Upper lobe of right lung (tissue), 1 donor: Measurements from ENCODE around the gene VPS41. TPM values are rescaled to one million over a fixed set of nuclear protein-coding genes. Genes with fewer than 3 reads are reported as not detected.

Experiments
- ATAC-seq: fragments of 200-7000 bp; cut with Tn5 transposase; one replicate; pipeline ENCODE4 v1.9.1; 2020; ENCODE audit warnings: mild to moderate bottlenecking, moderate library complexity
- DNase-seq: peaks from one replicate; pipeline ENCODE4 v3.0.0-alpha.2; 2020
- H3K27ac ChIP-seq: fragments of 200-600 bp; one replicate; pipeline ENCODE4 v1.8.0; 2022
- H3K27me3 ChIP-seq: fragments of 200-600 bp; one replicate; pipeline ENCODE4 v1.8.0; 2022; ENCODE audit warnings: mild to moderate bottlenecking
- H3K36me3 ChIP-seq: fragments of 200-600 bp; one replicate; pipeline ENCODE4 v1.8.0; 2022
- H3K4me1 ChIP-seq: fragments of 200-600 bp; one replicate; pipeline ENCODE4 v1.8.0; 2022
- H3K4me3 ChIP-seq: fragments of 200-600 bp; one replicate; pipeline ENCODE4 v1.8.0; 2022; ENCODE audit warnings: mild to moderate bottlenecking
- H3K9me3 ChIP-seq: fragments of 200-600 bp; one replicate; pipeline ENCODE4 v1.8.0; 2022
- CTCF ChIP-seq: fragments of 200-600 bp; IDR thresholded peaks from one replicate; pipeline ENCODE4 v1.8.0; 2022; ENCODE audit warnings: antibody characterized with exemption
- intact Hi-C: fragments of 100-400 bp; cut with DNase I; formaldehyde crosslinking; loops from one replicate; pipeline ENCODE4 v1.11.0; 2022
- long read RNA-seq: library from polyadenylated mRNA; unstranded; transcript quantifications from one replicate; pipeline ENCODE4 v2.0.0, GENCODE V29; 2021
- total RNA-seq: library from RNA; stranded (reverse); fragmentation: NEBNext Ultra II Directional; extraction: Animal tissue kit (Norgen Biotek cat#: 25700); gene quantifications from one replicate; pipeline ENCODE4 v1.2.1, GENCODE V29; 2021
- donor health status: DM: no; HTN: yes; CAD: no; lungs with severe emphysema.

Gene VPS41
- total RNA-seq = 95.8 TPM
- long read RNA-seq, full-length matches to known transcripts = 74 of 104 reads
- long read RNA-seq, partial matches to known transcripts = 10 of 104 reads
- long read RNA-seq, other reads (novel, unspliced or antisense) = 20 of 104 reads

GRCh38 chr7:38908759-38909335 lies at the start of gene VPS41:
VPS41 (minus strand) TSS chr7:38909191; CDS start chr7:38909174, 17 bp downstream.
- no peaks in the 10 kb centered on the region for H3K36me3 ChIP-seq
- no peaks in the 10 kb centered on the region for H3K27me3 ChIP-seq
- no peak for TF ChIP-seq CTCF
- H3K4me3 ChIP-seq = peak within 1 kb of the TSS; percentile 89
- intact Hi-C loops = no loop called here
- H3K27ac ChIP-seq = peak within 1 kb of the TSS; percentile 75
- H3K9me3 ChIP-seq = no peaks in the 10 kb centered on the region
- ATAC-seq (peak; percentile 98), DNase-seq (peak; percentile 87)
- no peaks in the 10 kb centered on the region for H3K4me1 ChIP-seq

- intact Hi-C loops = no loop called here
Observed at GRCh38 chr7:38955892-38956291, 46.9 kb upstream of the VPS41 start.

DNA sequence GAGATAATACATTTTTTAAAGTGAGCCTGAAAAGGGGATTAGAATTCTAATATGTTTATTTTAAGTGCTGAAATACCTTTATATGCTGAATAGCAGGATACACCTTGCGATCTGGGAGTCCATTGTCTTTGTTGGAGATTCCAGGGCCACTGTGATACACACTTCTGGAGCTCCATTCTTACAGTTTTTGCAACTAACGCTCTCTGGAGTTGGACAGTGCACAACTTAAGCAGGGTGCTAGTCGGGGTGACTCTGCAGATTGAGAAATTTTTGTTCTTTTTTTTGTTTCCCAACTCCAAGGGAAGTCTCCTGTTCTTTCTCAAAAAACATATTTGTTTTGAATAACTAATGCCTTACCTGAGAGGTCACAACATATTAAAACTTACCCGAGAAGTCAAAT lies 45.0 kb upstream of the VPS41 start:
- Histone ChIP-seq H3K4me1 (no peaks in the 10 kb centered on the region), H3K36me3 (no peaks in the 10 kb centered on the region), H3K27me3 (no peaks in the 10 kb centered on the region), H3K27ac (no peak overlapping the region), H3K9me3 (no peaks in the 10 kb centered on the region), H3K4me3 (no peak overlapping the region)
- ATAC-seq (no peak), DNase-seq (no peak)
- intact Hi-C loops = no loop called here
- TF ChIP-seq CTCF = no peak

More at GRCh38 chr7:38955892-38956291, 46.9 kb upstream of the VPS41 start:
- Histone ChIP-seq H3K4me3 (no peak overlapping the region), H3K27ac (no peak overlapping the region), H3K36me3 (no peaks in the 10 kb centered on the region), H3K4me1 (no peaks in the 10 kb centered on the region), H3K9me3 (no peaks in the 10 kb centered on the region), H3K27me3 (no peaks in the 10 kb centered on the region)
- TF ChIP-seq CTCF = no peak
- DNase-seq (no peak), ATAC-seq (no peak)

GRCh38 chr7:38953227-38953626 lies 44.2 kb upstream of the VPS41 start:
- Histone ChIP-seq H3K27ac (no peak overlapping the region), H3K4me3 (no peak overlapping the region), H3K36me3 (no peaks in the 10 kb centered on the region), H3K4me1 (no peaks in the 10 kb centered on the region), H3K9me3 (no peaks in the 10 kb centered on the region), H3K27me3 (no peaks in the 10 kb centered on the region)
- intact Hi-C loops = no loop called here
- TF ChIP-seq CTCF = no peak
- no peak for ATAC-seq
- no peak for DNase-seq

- ATAC-seq (peak; percentile 72), DNase-seq (no peak)
- Histone ChIP-seq H3K4me1 (no peaks in the 10 kb centered on the region), H3K27me3 (no peaks in the 10 kb centered on the region), H3K36me3 (no peaks in the 10 kb centered on the region), H3K4me3 (no peak overlapping the region), H3K27ac (no peak overlapping the region), H3K9me3 (no peaks in the 10 kb centered on the region)
- TF ChIP-seq CTCF = no peak
- intact Hi-C loops = no loop called here
Observed at GRCh38 chr7:38951213-38951612, 42.2 kb upstream of the VPS41 start.
